ENCODE results near the gene QKI.

QKI gene

GRCh38 chr6:163454425-163454824 lies 39.9 kb downstream of the QKI start:
- ATAC-seq (ENCODE audit: low read depth) (no peak), DNase-seq (ENCODE audit: low spot score) (no peak)
- Histone ChIP-seq H3K4me3 (ENCODE audit: severe bottlenecking) (no peak overlapping the region), H3K9me3 (ENCODE audit: severe bottlenecking) (no peaks in the 10 kb centered on the region), H3K27me3 (ENCODE audit: insufficient read depth, poor library complexity, severe bottlenecking) (no peaks in the 10 kb centered on the region), H3K36me3 (ENCODE audit: low read depth) (peaks cover 23% of the 10 kb centered on the region), H3K4me1 (ENCODE audit: insufficient read depth, poor library complexity, severe bottlenecking) (peaks cover 15% of the 10 kb centered on the region), H3K27ac (ENCODE audit: poor library complexity, severe bottlenecking) (no peak overlapping the region)
- TF ChIP-seq, protein P1, sequence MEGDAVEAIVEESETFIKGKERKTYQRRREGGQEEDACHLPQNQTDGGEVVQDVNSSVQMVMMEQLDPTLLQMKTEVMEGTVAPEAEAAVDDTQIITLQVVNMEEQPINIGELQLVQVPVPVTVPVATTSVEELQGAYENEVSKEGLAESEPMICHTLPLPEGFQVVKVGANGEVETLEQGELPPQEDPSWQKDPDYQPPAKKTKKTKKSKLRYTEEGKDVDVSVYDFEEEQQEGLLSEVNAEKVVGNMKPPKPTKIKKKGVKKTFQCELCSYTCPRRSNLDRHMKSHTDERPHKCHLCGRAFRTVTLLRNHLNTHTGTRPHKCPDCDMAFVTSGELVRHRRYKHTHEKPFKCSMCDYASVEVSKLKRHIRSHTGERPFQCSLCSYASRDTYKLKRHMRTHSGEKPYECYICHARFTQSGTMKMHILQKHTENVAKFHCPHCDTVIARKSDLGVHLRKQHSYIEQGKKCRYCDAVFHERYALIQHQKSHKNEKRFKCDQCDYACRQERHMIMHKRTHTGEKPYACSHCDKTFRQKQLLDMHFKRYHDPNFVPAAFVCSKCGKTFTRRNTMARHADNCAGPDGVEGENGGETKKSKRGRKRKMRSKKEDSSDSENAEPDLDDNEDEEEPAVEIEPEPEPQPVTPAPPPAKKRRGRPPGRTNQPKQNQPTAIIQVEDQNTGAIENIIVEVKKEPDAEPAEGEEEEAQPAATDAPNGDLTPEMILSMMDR (IDR thresholded peaks at IDR 0.05; ENCODE audit: poor library complexity, severe bottlenecking): no peak

DNA sequence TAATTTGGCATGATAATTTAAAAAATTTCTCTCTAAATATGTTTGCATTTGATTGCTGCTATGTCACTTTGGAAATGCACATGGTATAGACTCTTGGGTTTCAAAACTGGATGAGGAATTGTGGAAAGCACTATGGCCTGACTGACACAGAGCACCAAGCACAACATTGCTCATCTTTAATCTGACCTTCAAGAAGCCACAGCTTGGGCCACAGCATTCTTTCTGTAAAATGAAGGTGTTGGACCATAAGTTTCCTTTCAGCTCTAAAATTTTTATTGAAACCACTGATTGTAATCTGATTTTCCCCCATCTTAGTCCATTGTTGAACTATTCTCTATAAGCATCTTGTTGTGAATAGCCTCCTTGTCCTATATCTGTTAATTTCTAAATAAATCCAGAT lies 41.0 kb downstream of the QKI start:
- peaks cover 22% of the 10 kb centered on the region for H3K36me3 ChIP-seq (ENCODE audit: low read depth)
- H3K4me3 ChIP-seq (ENCODE audit: severe bottlenecking): no peak overlapping the region
- no peaks in the 10 kb centered on the region for H3K9me3 ChIP-seq (ENCODE audit: severe bottlenecking)
- TF ChIP-seq, protein P1 (IDR thresholded peaks at IDR 0.05; ENCODE audit: poor library complexity, severe bottlenecking): no peak
- no peak overlapping the region for H3K27ac ChIP-seq (ENCODE audit: poor library complexity, severe bottlenecking)
- H3K4me1 ChIP-seq (ENCODE audit: insufficient read depth, poor library complexity, severe bottlenecking): peaks cover 15% of the 10 kb centered on the region
- ATAC-seq (ENCODE audit: low read depth) (no peak), DNase-seq (ENCODE audit: low spot score) (no peak)
- H3K27me3 ChIP-seq (ENCODE audit: insufficient read depth, poor library complexity, severe bottlenecking): no peaks in the 10 kb centered on the region

- Histone ChIP-seq H3K27me3 (ENCODE audit: insufficient read depth, poor library complexity, severe bottlenecking) (no peaks in the 10 kb centered on the region), H3K4me1 (ENCODE audit: insufficient read depth, poor library complexity, severe bottlenecking) (peaks cover 24% of the 10 kb centered on the region), H3K36me3 (ENCODE audit: low read depth) (peaks cover 29% of the 10 kb centered on the region), H3K4me3 (ENCODE audit: severe bottlenecking) (no peak overlapping the region), H3K9me3 (ENCODE audit: severe bottlenecking) (no peaks in the 10 kb centered on the region), H3K27ac (ENCODE audit: poor library complexity, severe bottlenecking) (peak overlapping the region; percentile 62)
- TF ChIP-seq, protein P1 (IDR thresholded peaks at IDR 0.05; ENCODE audit: poor library complexity, severe bottlenecking): no peak
- peak; percentile 96 for ATAC-seq (ENCODE audit: low read depth)
- no peak for DNase-seq (ENCODE audit: low spot score)
Measured at GRCh38 chr6:163457637-163458561, 43.4 kb downstream of the QKI start.

DNA sequence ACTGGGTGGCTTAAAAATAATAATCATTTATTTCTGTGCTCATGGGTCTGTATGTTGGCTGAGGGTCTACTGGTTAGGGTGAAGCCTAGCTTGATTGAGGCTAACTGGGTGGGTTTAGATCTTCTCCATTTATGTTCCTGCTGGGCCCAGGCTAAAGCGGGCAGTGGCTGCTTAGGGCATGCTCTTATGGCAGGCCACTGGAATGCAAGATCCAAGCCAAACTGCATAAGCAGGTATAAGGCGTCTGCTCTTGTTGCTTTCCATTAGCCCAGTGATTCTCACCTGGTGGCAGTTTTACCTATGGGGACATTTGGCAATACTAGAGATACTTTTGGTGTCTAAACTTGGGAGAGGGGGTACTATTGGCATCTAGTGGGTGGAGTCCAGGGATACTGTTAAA lies 44.5 kb downstream of the QKI start:
- H3K27ac ChIP-seq (ENCODE audit: poor library complexity, severe bottlenecking): peak overlapping the region; percentile 62
- no peak overlapping the region for H3K4me3 ChIP-seq (ENCODE audit: severe bottlenecking)
- TF ChIP-seq, protein P1 (IDR thresholded peaks at IDR 0.05; ENCODE audit: poor library complexity, severe bottlenecking): no peak
- H3K27me3 ChIP-seq (ENCODE audit: insufficient read depth, poor library complexity, severe bottlenecking): no peaks in the 10 kb centered on the region
- H3K9me3 ChIP-seq (ENCODE audit: severe bottlenecking): no peaks in the 10 kb centered on the region
- peaks cover 24% of the 10 kb centered on the region for H3K4me1 ChIP-seq (ENCODE audit: insufficient read depth, poor library complexity, severe bottlenecking)
- H3K36me3 ChIP-seq (ENCODE audit: low read depth): peaks cover 29% of the 10 kb centered on the region
- DNase-seq (ENCODE audit: low spot score) (no peak), ATAC-seq (ENCODE audit: low read depth) (no peak)

DNA sequence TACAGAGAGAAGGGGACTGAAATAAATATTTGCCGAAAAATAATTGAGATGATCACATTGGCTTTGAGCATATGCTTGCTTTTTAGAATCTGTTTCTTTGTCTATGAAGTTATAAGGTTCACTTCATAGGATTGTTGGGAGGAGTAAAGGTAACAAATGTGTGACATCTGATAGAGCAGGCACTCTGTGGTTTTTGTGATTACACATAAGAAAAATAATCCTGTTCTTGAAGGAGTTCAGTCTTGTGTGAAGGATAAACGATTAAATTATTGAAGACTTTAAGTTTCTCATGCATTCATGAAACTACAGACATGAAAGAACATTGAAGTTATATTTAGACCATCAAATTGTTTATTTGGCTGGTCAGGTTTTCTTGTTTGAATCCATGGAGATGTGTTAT lies 45.0 kb downstream of the QKI start:
- Histone ChIP-seq H3K27ac (ENCODE audit: poor library complexity, severe bottlenecking) (no peak overlapping the region), H3K4me1 (ENCODE audit: insufficient read depth, poor library complexity, severe bottlenecking) (peaks cover 24% of the 10 kb centered on the region), H3K9me3 (ENCODE audit: severe bottlenecking) (no peaks in the 10 kb centered on the region), H3K36me3 (ENCODE audit: low read depth) (peaks cover 24% of the 10 kb centered on the region), H3K4me3 (ENCODE audit: severe bottlenecking) (no peak overlapping the region), H3K27me3 (ENCODE audit: insufficient read depth, poor library complexity, severe bottlenecking) (no peaks in the 10 kb centered on the region)
- no peak for DNase-seq (ENCODE audit: low spot score)
- no peak for ATAC-seq (ENCODE audit: low read depth)
- TF ChIP-seq, protein P1 (IDR thresholded peaks at IDR 0.05; ENCODE audit: poor library complexity, severe bottlenecking): no peak

Measured in RWPE2 (cell line).